ENCODE data around the gene CORO1A.
"Not testable (repeated sequence)": the region's sequence is repeated elsewhere in the genome, so short reads cannot be mapped to it uniquely, and the experiment has no call there.

DNA sequence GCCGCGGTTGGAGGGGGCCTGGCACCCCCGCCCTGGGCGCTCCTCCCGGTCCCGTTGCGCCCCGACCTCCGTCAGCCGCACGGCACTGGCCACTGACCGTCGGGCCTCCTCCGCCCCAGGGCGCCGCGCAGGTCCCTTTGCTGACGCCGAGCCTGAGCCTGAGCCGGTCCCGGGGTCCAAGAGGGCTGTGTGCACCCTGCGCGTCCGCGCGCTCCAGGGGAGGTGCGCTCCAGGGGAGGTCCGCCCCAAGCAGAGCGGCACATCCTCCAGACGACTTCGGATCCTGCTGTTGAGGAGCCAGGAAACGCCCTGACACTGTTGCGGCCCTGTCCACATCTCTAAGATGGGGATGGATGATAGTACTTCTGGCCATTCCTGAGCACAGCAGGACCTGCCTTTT, 22.9 kb downstream of the CORO1A start:
- TF ChIP-seq, protein P1, sequence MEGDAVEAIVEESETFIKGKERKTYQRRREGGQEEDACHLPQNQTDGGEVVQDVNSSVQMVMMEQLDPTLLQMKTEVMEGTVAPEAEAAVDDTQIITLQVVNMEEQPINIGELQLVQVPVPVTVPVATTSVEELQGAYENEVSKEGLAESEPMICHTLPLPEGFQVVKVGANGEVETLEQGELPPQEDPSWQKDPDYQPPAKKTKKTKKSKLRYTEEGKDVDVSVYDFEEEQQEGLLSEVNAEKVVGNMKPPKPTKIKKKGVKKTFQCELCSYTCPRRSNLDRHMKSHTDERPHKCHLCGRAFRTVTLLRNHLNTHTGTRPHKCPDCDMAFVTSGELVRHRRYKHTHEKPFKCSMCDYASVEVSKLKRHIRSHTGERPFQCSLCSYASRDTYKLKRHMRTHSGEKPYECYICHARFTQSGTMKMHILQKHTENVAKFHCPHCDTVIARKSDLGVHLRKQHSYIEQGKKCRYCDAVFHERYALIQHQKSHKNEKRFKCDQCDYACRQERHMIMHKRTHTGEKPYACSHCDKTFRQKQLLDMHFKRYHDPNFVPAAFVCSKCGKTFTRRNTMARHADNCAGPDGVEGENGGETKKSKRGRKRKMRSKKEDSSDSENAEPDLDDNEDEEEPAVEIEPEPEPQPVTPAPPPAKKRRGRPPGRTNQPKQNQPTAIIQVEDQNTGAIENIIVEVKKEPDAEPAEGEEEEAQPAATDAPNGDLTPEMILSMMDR (IDR thresholded peaks at IDR 0.05; ENCODE audit: borderline replicate concordance, extremely low read depth, low read length, poor library complexity, severe bottlenecking): not testable (repeated sequence)
- not testable (repeated sequence) for TF ChIP-seq EZH2 (IDR thresholded peaks at IDR 0.05; ENCODE audit: borderline replicate concordance, low read depth, low read length, severe bottlenecking)
